AG09309 (cell line): ENCODE measurements around the gene IL5RA.

Source experiments
- DNase-seq: peaks from one replicate; pipeline ENCODE4 v3.0.0-alpha.2; 2010; ENCODE audit warnings: low read depth
- H3K4me3 ChIP-seq: 2 replicates; pipeline ENCODE4 v1.5.1; 2011; ENCODE audit warnings: mild to moderate bottlenecking, low read depth, low read length, moderate library complexity; ENCODE audit not compliant: control insufficient read depth
- TF ChIP-seq, protein P1 (sequence below): IDR thresholded peaks from 2 replicates; pipeline ENCODE4 v1.5.1; 2011; ENCODE audit warnings: mild to moderate bottlenecking, low read depth, low read length, inconsistent platforms; ENCODE audit not compliant: insufficient read depth, control insufficient read depth; ENCODE audit errors: missing control alignments

IL5RA gene

DNA sequence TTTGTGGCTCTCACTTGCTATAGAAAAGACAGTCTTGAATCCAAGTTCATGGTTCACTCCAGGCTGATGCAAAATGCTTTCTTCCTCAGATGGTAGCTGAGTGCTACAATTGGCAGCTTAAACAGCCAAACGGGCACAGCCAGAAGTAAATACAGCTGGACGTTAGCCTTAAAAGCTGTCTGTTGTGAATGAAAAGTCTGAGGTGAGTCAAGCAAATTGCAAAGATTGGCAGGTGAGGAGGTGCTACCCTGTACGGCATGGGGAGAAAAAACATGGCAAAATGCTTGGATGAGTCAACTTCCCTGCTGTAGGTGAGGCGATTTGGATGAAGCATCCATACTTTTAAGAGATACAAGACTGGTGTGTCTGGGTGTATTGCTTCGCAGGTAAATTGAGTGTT is 40.5 kb downstream of the IL5RA start:
- TF ChIP-seq, protein P1, sequence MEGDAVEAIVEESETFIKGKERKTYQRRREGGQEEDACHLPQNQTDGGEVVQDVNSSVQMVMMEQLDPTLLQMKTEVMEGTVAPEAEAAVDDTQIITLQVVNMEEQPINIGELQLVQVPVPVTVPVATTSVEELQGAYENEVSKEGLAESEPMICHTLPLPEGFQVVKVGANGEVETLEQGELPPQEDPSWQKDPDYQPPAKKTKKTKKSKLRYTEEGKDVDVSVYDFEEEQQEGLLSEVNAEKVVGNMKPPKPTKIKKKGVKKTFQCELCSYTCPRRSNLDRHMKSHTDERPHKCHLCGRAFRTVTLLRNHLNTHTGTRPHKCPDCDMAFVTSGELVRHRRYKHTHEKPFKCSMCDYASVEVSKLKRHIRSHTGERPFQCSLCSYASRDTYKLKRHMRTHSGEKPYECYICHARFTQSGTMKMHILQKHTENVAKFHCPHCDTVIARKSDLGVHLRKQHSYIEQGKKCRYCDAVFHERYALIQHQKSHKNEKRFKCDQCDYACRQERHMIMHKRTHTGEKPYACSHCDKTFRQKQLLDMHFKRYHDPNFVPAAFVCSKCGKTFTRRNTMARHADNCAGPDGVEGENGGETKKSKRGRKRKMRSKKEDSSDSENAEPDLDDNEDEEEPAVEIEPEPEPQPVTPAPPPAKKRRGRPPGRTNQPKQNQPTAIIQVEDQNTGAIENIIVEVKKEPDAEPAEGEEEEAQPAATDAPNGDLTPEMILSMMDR: no peak
- no peak for DNase-seq
- no peak overlapping the region for H3K4me3 ChIP-seq

- DNase-seq: no peak
- H3K4me3 ChIP-seq: no peak overlapping the region
- TF ChIP-seq, protein P1: no peak
Measured at GRCh38 chr3:3068358-3068881, 41.8 kb downstream of the IL5RA start.

GRCh38 chr3:3066910-3067309 is 43.3 kb downstream of the IL5RA start:
- DNase-seq: no peak
- TF ChIP-seq, protein P1: no peak
- no peak overlapping the region for H3K4me3 ChIP-seq

DNA sequence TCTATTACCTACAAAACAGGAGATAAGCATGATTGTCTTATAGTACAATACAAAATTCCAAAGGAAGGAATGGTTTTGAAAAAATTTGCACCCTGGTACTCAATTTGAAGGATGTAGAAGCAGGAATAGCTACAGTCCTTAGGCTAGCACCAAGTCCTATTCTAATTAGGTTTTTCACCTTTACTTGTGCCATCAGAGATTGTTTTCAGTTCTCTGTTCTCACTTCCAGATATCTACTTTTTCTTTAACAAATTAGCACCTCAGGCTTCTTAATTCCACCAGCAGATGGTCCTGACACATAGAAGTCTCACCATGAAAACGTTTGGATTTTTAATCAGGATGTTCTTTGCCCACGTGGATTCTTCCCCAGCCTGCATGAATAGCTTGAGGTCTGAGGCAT is 43.8 kb downstream of the IL5RA start:
- DNase-seq: no peak
- H3K4me3 ChIP-seq: no peak overlapping the region
- TF ChIP-seq, protein P1: no peak

GRCh38 chr3:3065876-3066275 is 44.3 kb downstream of the IL5RA start:
- DNase-seq: no peak

DNA sequence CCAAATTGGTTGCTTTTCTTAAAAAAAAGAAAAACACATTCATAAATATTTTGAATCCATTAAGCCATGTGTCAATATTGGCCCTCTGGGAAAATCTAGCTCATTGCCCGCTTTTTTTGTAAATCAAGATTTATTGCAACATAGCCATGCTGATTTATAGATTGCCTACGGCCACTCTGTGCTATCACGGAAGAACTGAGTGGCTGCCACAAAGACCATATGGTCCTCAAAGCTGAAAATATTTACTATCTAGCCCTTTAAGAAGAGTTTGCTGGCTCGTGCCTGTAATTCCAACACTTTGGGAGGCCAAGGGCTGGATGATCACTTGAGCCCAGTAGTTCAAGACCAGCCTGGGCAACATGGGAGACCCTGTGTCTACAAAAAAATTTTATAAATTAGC is 45.9 kb downstream of the IL5RA start:
- TF ChIP-seq, protein P1: no peak
- no peak overlapping the region for H3K4me3 ChIP-seq
- no peak for DNase-seq

More at GRCh38 chr3:3065876-3066275, 44.3 kb downstream of the IL5RA start:
- H3K4me3 ChIP-seq: no peak overlapping the region
- TF ChIP-seq, protein P1: no peak

GRCh38 chr3:3059645-3060044 is 50.5 kb downstream of the IL5RA start:
- DNase-seq: no peak
- no peak overlapping the region for H3K4me3 ChIP-seq
- TF ChIP-seq, protein P1: no peak
